Fibroblast of mammary gland (primary cell): ENCODE results near the gene B3GLCT.
A peak's percentile ranks its signal among the peaks of the same experiment; 100 is the strongest.

Experiments used
- DNase-seq: peaks from one replicate; pipeline ENCODE4 v3.0.0-alpha.2; 2010; ENCODE audit warnings: low read depth
- H3K4me3 ChIP-seq: 2 replicates; pipeline ENCODE4 v1.5.1; 2011; ENCODE audit warnings: low read depth, mild to moderate bottlenecking, low read length, moderate library complexity; ENCODE audit not compliant: control insufficient read depth
- TF ChIP-seq, protein P1 (sequence below): conservative IDR thresholded peaks from 2 replicates; pipeline ENCODE4 v1.5.1; 2011; ENCODE audit warnings: low read depth, low read length, inconsistent platforms; ENCODE audit not compliant: control insufficient read depth, insufficient read depth

B3GLCT gene

GRCh38 chr13:31246918-31247317 lies 47.1 kb downstream of the B3GLCT start:
- DNase-seq: no peak
- no peak overlapping the region for H3K4me3 ChIP-seq
- TF ChIP-seq, protein P1, sequence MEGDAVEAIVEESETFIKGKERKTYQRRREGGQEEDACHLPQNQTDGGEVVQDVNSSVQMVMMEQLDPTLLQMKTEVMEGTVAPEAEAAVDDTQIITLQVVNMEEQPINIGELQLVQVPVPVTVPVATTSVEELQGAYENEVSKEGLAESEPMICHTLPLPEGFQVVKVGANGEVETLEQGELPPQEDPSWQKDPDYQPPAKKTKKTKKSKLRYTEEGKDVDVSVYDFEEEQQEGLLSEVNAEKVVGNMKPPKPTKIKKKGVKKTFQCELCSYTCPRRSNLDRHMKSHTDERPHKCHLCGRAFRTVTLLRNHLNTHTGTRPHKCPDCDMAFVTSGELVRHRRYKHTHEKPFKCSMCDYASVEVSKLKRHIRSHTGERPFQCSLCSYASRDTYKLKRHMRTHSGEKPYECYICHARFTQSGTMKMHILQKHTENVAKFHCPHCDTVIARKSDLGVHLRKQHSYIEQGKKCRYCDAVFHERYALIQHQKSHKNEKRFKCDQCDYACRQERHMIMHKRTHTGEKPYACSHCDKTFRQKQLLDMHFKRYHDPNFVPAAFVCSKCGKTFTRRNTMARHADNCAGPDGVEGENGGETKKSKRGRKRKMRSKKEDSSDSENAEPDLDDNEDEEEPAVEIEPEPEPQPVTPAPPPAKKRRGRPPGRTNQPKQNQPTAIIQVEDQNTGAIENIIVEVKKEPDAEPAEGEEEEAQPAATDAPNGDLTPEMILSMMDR: no peak

- TF ChIP-seq, protein P1: no peak
- DNase-seq: no peak
- no peak overlapping the region for H3K4me3 ChIP-seq
Observed at GRCh38 chr13:31248361-31248760, 48.6 kb downstream of the B3GLCT start.

DNA sequence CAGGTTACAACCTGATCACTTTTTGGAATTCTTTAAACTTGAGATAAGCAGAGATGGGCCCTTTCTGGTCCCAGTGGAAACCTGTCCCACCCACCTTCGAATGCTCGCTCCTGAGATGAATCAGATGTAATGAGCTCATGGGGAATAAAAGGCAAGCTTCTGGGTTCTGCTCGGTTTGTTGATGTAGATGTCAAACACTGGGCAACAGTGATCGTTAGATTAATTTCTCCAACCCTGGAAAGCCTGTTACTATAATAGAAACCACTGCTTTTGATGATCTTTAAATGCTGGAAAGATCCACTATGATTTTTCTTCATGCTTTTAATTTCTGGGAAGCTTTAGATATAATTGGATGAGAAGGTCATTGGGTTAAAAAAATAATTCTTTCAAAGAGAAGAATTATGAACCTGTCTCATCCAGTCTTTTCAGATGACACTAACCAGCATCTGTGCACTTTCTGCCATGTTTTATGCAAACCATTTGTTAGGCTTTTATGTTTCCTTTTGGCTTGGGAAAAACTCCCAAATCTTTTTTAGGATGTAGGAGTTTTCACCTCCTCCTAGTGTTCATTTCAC lies 49.3 kb downstream of the B3GLCT start:
- DNase-seq: no peak
- no peak overlapping the region for H3K4me3 ChIP-seq
- TF ChIP-seq, protein P1: no peak

- TF ChIP-seq, protein P1: no peak
- no peak for DNase-seq
- H3K4me3 ChIP-seq: no peak overlapping the region
Observed at GRCh38 chr13:31250435-31250834, 50.7 kb downstream of the B3GLCT start.

- DNase-seq: no peak
- TF ChIP-seq, protein P1: no peak
Observed at GRCh38 chr13:31261241-31261640, 61.5 kb downstream of the B3GLCT start.

GRCh38 chr13:31263346-31263745 lies 63.6 kb downstream of the B3GLCT start:
- TF ChIP-seq, protein P1: no peak
- no peak overlapping the region for H3K4me3 ChIP-seq
- DNase-seq: no peak

More at GRCh38 chr13:31261241-31261640, 61.5 kb downstream of the B3GLCT start:
- no peak overlapping the region for H3K4me3 ChIP-seq

- peak; percentile 7 for DNase-seq
- TF ChIP-seq, protein P1: no peak
- H3K4me3 ChIP-seq: no peak overlapping the region
Observed at GRCh38 chr13:31264151-31264550, 64.4 kb downstream of the B3GLCT start.
